K562 (cell line): Measurements from ENCODE around the gene TMPRSS7.

Experiments
- BHLHE40 ChIP-seq: IDR thresholded peaks from 2 replicates; pipeline ENCODE4 v1.6.1; 2011; ENCODE audit warnings: low read length, improper control_type of control experiment
- EZH2 ChIP-seq: IDR thresholded peaks from 2 replicates; pipeline ENCODE4 v1.6.1; 2012; ENCODE audit warnings: low read depth, mild to moderate bottlenecking, inconsistent platforms, low read length, borderline replicate concordance
- KLF10 ChIP-seq: fragments of 250-450 bp; sonication (Bioruptor Pico); IDR thresholded peaks from 2 replicates; pipeline ENCODE4 v1.6.1; 2021; ENCODE audit warnings: matching md5 sums
- MAFK ChIP-seq: IDR thresholded peaks from 2 replicates; pipeline ENCODE4 v1.6.1; 2011; ENCODE audit warnings: low read length, improper control_type of control experiment
- NFE2 ChIP-seq: IDR thresholded peaks from 2 replicates; pipeline ENCODE4 v1.6.1; 2014; ENCODE audit warnings: antibody characterized with exemption, low read depth
- NFYB ChIP-seq: IDR thresholded peaks from 2 replicates; pipeline ENCODE4 v1.6.1; 2011; ENCODE audit warnings: mild to moderate bottlenecking, moderate library complexity; ENCODE audit not compliant: insufficient read length; ENCODE audit errors: extremely low read depth
- POLR2A ChIP-seq: fragments of 450-650 bp; conservative IDR thresholded peaks from 2 replicates; pipeline ENCODE4 v1.6.1; 2016
- POLR2AphosphoS5 ChIP-seq: IDR thresholded peaks from 2 replicates; pipeline ENCODE4 v1.6.1; 2011; ENCODE audit warnings: mild to moderate bottlenecking, low read depth, low read length, moderate library complexity; ENCODE audit not compliant: control insufficient read depth, insufficient read depth
- SMC3 ChIP-seq: conservative IDR thresholded peaks from 2 replicates; pipeline ENCODE4 v1.6.1; 2011; ENCODE audit warnings: low read depth, low read length, improper control_type of control experiment; ENCODE audit not compliant: insufficient read depth
- TCF7L2 ChIP-seq: fragments of 150-350 bp; IDR thresholded peaks from 2 replicates; pipeline ENCODE4 v1.6.1; 2016; ENCODE audit warnings: low read depth, mild to moderate bottlenecking, low read length, moderate library complexity
- TRIM28 ChIP-seq: fragments of 450-650 bp; IDR thresholded peaks from 2 replicates; pipeline ENCODE4 v1.6.1; 2017
- ZNF143 ChIP-seq: sonication (generic); formaldehyde crosslinking; IDR thresholded peaks from 2 replicates; pipeline ENCODE4 v1.9.0; 2022; ENCODE audit warnings: mild to moderate bottlenecking, missing genetic modification reagents
- ZNF764 ChIP-seq: fragments of 250-450 bp; sonication (Bioruptor Pico); IDR thresholded peaks from 2 replicates; pipeline ENCODE4 v1.4.0; 2020; ENCODE audit warnings: low read depth, mild to moderate bottlenecking, moderate library complexity

GRCh38 chr3:112083239-112083638, 48.7 kb downstream of the TMPRSS7 start:
- TF ChIP-seq NFYB (no peak), MAFK (no peak), ZNF764 (no peak), POLR2AphosphoS5 (no peak), TRIM28 (no peak), NFE2 (no peak), BHLHE40 (no peak), ZNF143 (no peak), KLF10 (no peak), POLR2A (no peak), TCF7L2 (no peak), SMC3 (no peak), EZH2 (no peak)
